Gastroesophageal sphincter (tissue), 3 donors: ENCODE results near the gene NOS1.

Experiments used
- CTCF ChIP-seq, 4 experiments: fragments of 200-600 bp in 2 of 4; fragments of 450-650 bp in 2 of 4; sonication (generic) in 1 of 4; IDR thresholded peaks; one replicate each; pipeline ENCODE4 v1.5.1; 2017 to 2019; ENCODE audit warnings: antibody characterized with exemption in 4 of 4, mild to moderate bottlenecking in 2 of 4, moderate library complexity in 2 of 4
- POLR2A ChIP-seq, 2 donors: fragments of 450-650 bp; IDR thresholded peaks; one replicate each; pipeline ENCODE4 v1.6.1; 2017; ENCODE audit warnings: antibody characterized with exemption in 2 of 2, mild to moderate bottlenecking in 2 of 2, moderate library complexity in 1 of 2
- POLR2AphosphoS5 ChIP-seq: sonication (generic); formaldehyde crosslinking; IDR thresholded peaks from one replicate; pipeline ENCODE4 v1.6.1; 2017; ENCODE audit warnings: antibody characterized with exemption

DNA sequence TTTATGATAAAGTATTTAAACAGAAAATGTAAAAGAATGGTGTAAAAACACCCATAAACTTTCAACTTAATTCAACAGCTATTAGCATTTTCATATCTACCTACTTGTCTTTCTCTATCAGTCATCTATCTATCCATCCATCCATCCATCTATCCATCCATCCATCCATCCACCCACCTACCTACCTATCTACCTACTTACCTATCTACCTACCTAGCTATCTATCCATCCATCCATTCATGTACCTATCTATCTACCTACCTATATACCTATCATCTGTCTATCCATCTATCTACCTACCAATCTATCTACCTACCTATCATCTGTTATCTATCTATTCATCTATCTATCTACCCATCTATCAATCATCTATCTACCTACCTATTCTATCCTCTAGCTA, 8.5 kb downstream of the NOS1 start:
- no peak for TF ChIP-seq POLR2A (IDR thresholded peaks at IDR 0.05)
- TF ChIP-seq CTCF (IDR thresholded peaks at IDR 0.05), result no peak
- TF ChIP-seq POLR2AphosphoS5, result no peak
